ENCODE data around the gene CYSLTR1.

- TF ChIP-seq, protein P1, sequence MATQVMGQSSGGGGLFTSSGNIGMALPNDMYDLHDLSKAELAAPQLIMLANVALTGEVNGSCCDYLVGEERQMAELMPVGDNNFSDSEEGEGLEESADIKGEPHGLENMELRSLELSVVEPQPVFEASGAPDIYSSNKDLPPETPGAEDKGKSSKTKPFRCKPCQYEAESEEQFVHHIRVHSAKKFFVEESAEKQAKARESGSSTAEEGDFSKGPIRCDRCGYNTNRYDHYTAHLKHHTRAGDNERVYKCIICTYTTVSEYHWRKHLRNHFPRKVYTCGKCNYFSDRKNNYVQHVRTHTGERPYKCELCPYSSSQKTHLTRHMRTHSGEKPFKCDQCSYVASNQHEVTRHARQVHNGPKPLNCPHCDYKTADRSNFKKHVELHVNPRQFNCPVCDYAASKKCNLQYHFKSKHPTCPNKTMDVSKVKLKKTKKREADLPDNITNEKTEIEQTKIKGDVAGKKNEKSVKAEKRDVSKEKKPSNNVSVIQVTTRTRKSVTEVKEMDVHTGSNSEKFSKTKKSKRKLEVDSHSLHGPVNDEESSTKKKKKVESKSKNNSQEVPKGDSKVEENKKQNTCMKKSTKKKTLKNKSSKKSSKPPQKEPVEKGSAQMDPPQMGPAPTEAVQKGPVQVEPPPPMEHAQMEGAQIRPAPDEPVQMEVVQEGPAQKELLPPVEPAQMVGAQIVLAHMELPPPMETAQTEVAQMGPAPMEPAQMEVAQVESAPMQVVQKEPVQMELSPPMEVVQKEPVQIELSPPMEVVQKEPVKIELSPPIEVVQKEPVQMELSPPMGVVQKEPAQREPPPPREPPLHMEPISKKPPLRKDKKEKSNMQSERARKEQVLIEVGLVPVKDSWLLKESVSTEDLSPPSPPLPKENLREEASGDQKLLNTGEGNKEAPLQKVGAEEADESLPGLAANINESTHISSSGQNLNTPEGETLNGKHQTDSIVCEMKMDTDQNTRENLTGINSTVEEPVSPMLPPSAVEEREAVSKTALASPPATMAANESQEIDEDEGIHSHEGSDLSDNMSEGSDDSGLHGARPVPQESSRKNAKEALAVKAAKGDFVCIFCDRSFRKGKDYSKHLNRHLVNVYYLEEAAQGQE (IDR thresholded peaks at IDR 0.05; ENCODE audit: low read depth), result no peak
- TF ChIP-seq EGR1 (IDR thresholded peaks at IDR 0.05), result no peak
- no peak for TF ChIP-seq TCF12 (IDR thresholded peaks at IDR 0.05; ENCODE audit: low read depth)
- no peak for TF ChIP-seq CEBPB (IDR thresholded peaks at IDR 0.05)
- no peak for TF ChIP-seq ZBTB7A (IDR thresholded peaks at IDR 0.05; ENCODE audit: low read depth)
- TF ChIP-seq EP300 (IDR thresholded peaks at IDR 0.05; ENCODE audit: borderline replicate concordance), result no peak
- no peak for TF ChIP-seq TAF1 (IDR thresholded peaks at IDR 0.05; ENCODE audit: low read depth)
- no peak for TF ChIP-seq CREB1 (IDR thresholded peaks at IDR 0.05; ENCODE audit: low read depth)
Observed at GRCh38 chrX:78327370-78328086, at the start of gene CYSLTR1.
